H1 (cell line): ENCODE measurements around the gene CAPZB. TPM values are rescaled to one million over a fixed set of nuclear protein-coding genes. Genes with fewer than 3 reads are reported as not detected.
A peak's percentile ranks its signal among the peaks of the same experiment; 100 is the strongest.

ENCODE experiments used
- CTCF ChIA-PET: fragments of 300-600 bp; sonication (Branson Sonifier 250); formaldehyde crosslinking; loops from one replicate; lab custom pipeline; 2021; ENCODE audit not compliant: partially characterized antibody; lab: Charles Lee
- POLR2A ChIA-PET: fragments of 300-600 bp; sonication (Branson Sonifier 250); formaldehyde crosslinking; loops from one replicate; lab custom pipeline; 2021; ENCODE audit warnings: inconsistent platforms; ENCODE audit not compliant: partially characterized antibody; lab: Charles Lee
- DNase-seq, 2 experiments: peaks; one replicate each; pipeline versions ENCODE4 v3.0.0 to v3.0.0-alpha.2; 2010 to 2022; ENCODE audit warnings: low spot score in 2 of 2, low read depth in 1 of 2, mixed read lengths in 1 of 2
- FAIRE-seq: peaks from 2 replicates; lab custom pipeline; 2011; peaks lifted over from hg19 to GRCh38; lab: Jason Lieb, UNC
- H2AFZ ChIP-seq: 2 replicates; pipeline ENCODE4 v1.8.1; 2012; ENCODE audit warnings: low read length, inconsistent platforms
- H2AK5ac ChIP-seq: 2 replicates; pipeline ENCODE4 v1.6.1; 2013; ENCODE audit warnings: low read depth, low read length
- H2BK120ac ChIP-seq: replicated peaks from 2 replicates; pipeline ENCODE3; 2013; ENCODE audit warnings: low read depth, low read length, inconsistent platforms
- H2BK12ac ChIP-seq: 2 replicates; pipeline ENCODE4 v1.6.1; 2013; ENCODE audit warnings: low read depth, low read length
- H2BK15ac ChIP-seq: 2 replicates; pipeline ENCODE4 v1.6.1; 2013; ENCODE audit warnings: low read length
- H2BK20ac ChIP-seq: 2 replicates; pipeline ENCODE4 v1.6.1; 2013; ENCODE audit warnings: low read length
- H2BK5ac ChIP-seq: 2 replicates; pipeline ENCODE4 v1.6.1; 2013; ENCODE audit warnings: low read depth, low read length
- H3K14ac ChIP-seq: 2 replicates; pipeline ENCODE4 v1.6.1; 2013; ENCODE audit warnings: inconsistent platforms; ENCODE audit not compliant: insufficient read length
- H3K18ac ChIP-seq: 2 replicates; pipeline ENCODE4 v1.6.1; 2013; ENCODE audit warnings: low read length; ENCODE audit errors: extremely low read depth
- H3K23ac ChIP-seq: 2 replicates; pipeline ENCODE4 v1.6.1; 2013; ENCODE audit warnings: inconsistent platforms; ENCODE audit not compliant: insufficient read length
- H3K23me2 ChIP-seq: 2 replicates; pipeline ENCODE4 v1.6.1; 2013; ENCODE audit warnings: low read depth, low read length
- H3K27ac ChIP-seq: 2 replicates; pipeline ENCODE4 v1.6.1; 2011; ENCODE audit warnings: low read depth, low read length, inconsistent platforms
- H3K27me3 ChIP-seq, 4 experiments: replicated peaks in 1 of 4; 1 replicate in 1 of 4; 2 replicates in 3 of 4; pipeline versions ENCODE4 v1.6.1 to v1.8.1; 2011 to 2013; ENCODE audit warnings: low read length in 3 of 4, mild to moderate bottlenecking in 3 of 4, inconsistent platforms in 2 of 4, mixed read lengths in 2 of 4, moderate library complexity in 1 of 4; ENCODE audit not compliant: control insufficient read depth in 3 of 4, insufficient read depth in 3 of 4; ENCODE audit errors: extremely low read depth in 1 of 4
- H3K36me3 ChIP-seq, 4 experiments: 2 replicates each; pipeline versions ENCODE4 v1.6.1 to v1.8.1; 2011 to 2013; ENCODE audit warnings: mild to moderate bottlenecking in 4 of 4, low read length in 3 of 4, moderate library complexity in 2 of 4, control low read depth in 1 of 4, inconsistent platforms in 1 of 4; ENCODE audit not compliant: insufficient read depth in 4 of 4, control insufficient read depth in 2 of 4
- H3K4ac ChIP-seq: replicated peaks from 2 replicates; pipeline ENCODE3; 2013; ENCODE audit warnings: low read length, low read depth, mixed read lengths, inconsistent platforms; ENCODE audit not compliant: insufficient read length
- H3K4me1 ChIP-seq, 4 experiments: replicated peaks in 1 of 4; 1 replicate in 1 of 4; 2 replicates in 3 of 4; pipeline versions ENCODE4 v1.6.1 to v1.8.1; 2011 to 2013; ENCODE audit warnings: low read length in 3 of 4, inconsistent platforms in 2 of 4, mixed read lengths in 1 of 4; ENCODE audit not compliant: insufficient read depth in 4 of 4, control insufficient read depth in 3 of 4
- H3K4me2 ChIP-seq, 2 experiments: 2 replicates each; pipeline versions ENCODE4 v1.6.1 to v1.8.1; 2011 to 2013; ENCODE audit warnings: low read depth in 2 of 2, low read length in 2 of 2, control low read depth in 1 of 2, inconsistent platforms in 1 of 2, mild to moderate bottlenecking in 1 of 2; ENCODE audit not compliant: insufficient read depth in 1 of 2
- H3K4me3 ChIP-seq, 4 experiments: fragments of 200-600, 300-600 bp in 1 of 4; sonication (generic), shearing (Covaris generic), sonication (Bioruptor Twin) in 1 of 4; 2 replicates each; pipeline versions ENCODE4 v1.5.1 to v1.8.1; 2011 to 2016; ENCODE audit warnings: low read length in 4 of 4, low read depth in 3 of 4, control low read depth in 2 of 4, inconsistent platforms in 2 of 4, mild to moderate bottlenecking in 2 of 4, mixed read lengths in 1 of 4, moderate library complexity in 1 of 4; ENCODE audit not compliant: insufficient read depth in 2 of 4; ENCODE audit errors: extremely low read depth in 1 of 4
- H3K56ac ChIP-seq: replicated peaks from 2 replicates; pipeline ENCODE3; 2013; ENCODE audit warnings: low read depth, mild to moderate bottlenecking, mixed read lengths, low read length, inconsistent platforms; ENCODE audit not compliant: insufficient read length
- H3K79me1 ChIP-seq: 2 replicates; pipeline ENCODE4 v1.6.1; 2013; ENCODE audit warnings: low read depth, low read length, control low read depth
- H3K79me2 ChIP-seq, 2 experiments: 2 replicates each; pipeline versions ENCODE4 v1.6.1 to v1.8.1; 2012 to 2013; ENCODE audit warnings: low read length in 2 of 2, mild to moderate bottlenecking in 2 of 2, inconsistent platforms in 1 of 2; ENCODE audit not compliant: insufficient read depth in 2 of 2, control insufficient read depth in 1 of 2
- H3K9ac ChIP-seq, 4 experiments: replicated peaks in 1 of 4; 1 replicate in 1 of 4; 2 replicates in 3 of 4; pipeline versions ENCODE4 v1.6.1 to v1.8.1; 2011 to 2013; ENCODE audit warnings: low read depth in 3 of 4, low read length in 3 of 4, control low read depth in 2 of 4, mild to moderate bottlenecking in 2 of 4, moderate library complexity in 2 of 4, inconsistent platforms in 1 of 4; ENCODE audit errors: extremely low read depth in 1 of 4
- H3K9me3 ChIP-seq, 2 experiments: 2 replicates each; pipeline versions ENCODE4 v1.6.1 to v1.8.1; 2012 to 2013; ENCODE audit warnings: mild to moderate bottlenecking in 2 of 2, moderate library complexity in 2 of 2, control low read depth in 1 of 2, inconsistent platforms in 1 of 2, low read depth in 1 of 2, low read length in 1 of 2, mixed read lengths in 1 of 2; ENCODE audit not compliant: insufficient read depth in 2 of 2
- H4K20me1 ChIP-seq, 2 experiments: replicated peaks in 1 of 2; 2 replicates each; pipeline versions ENCODE3 to v1.8.1; 2011 to 2013; ENCODE audit warnings: inconsistent platforms in 2 of 2, low read length in 2 of 2, mild to moderate bottlenecking in 1 of 2; ENCODE audit not compliant: insufficient read depth in 2 of 2, control insufficient read depth in 1 of 2
- H4K5ac ChIP-seq: 2 replicates; pipeline ENCODE4 v1.6.1; 2013; ENCODE audit warnings: low read length, low read depth, mixed read lengths, inconsistent platforms; ENCODE audit not compliant: insufficient read length
- H4K8ac ChIP-seq: 2 replicates; pipeline ENCODE4 v1.8.0; 2013; ENCODE audit warnings: mild to moderate bottlenecking, moderate library complexity, low read length, inconsistent platforms; ENCODE audit not compliant: insufficient read depth; ENCODE audit errors: extremely low read depth
- H4K91ac ChIP-seq: replicated peaks from 2 replicates; pipeline ENCODE3; 2013; ENCODE audit warnings: low read length, mixed read lengths, inconsistent platforms; ENCODE audit not compliant: insufficient read length
- CTCF ChIP-seq, 3 experiments: IDR thresholded peaks; 1 replicate in 2 of 3; 2 replicates in 1 of 3; pipeline versions ENCODE4 v1.5.1 to v1.6.1; 2011; ENCODE audit warnings: low read length in 3 of 3, mild to moderate bottlenecking in 3 of 3, inconsistent platforms in 2 of 3, low read depth in 1 of 3, moderate library complexity in 1 of 3; ENCODE audit not compliant: insufficient read depth in 1 of 3; ENCODE audit errors: control extremely low read depth in 1 of 3
- GABPA ChIP-seq: IDR thresholded peaks from 2 replicates; pipeline ENCODE4 v1.6.1; 2011; ENCODE audit warnings: mild to moderate bottlenecking, low read length, moderate library complexity, borderline replicate concordance; ENCODE audit not compliant: insufficient read depth
- JUN ChIP-seq: IDR thresholded peaks from 2 replicates; pipeline ENCODE4 v1.6.1; 2011; ENCODE audit warnings: low read depth, mild to moderate bottlenecking, improper control_type of control experiment, low read length
- RAD21 ChIP-seq, 2 experiments: IDR thresholded peaks in 1 of 2; conservative IDR thresholded peaks in 1 of 2; 2 replicates each; pipeline ENCODE4 v1.6.1; 2011; ENCODE audit warnings: low read depth in 2 of 2, low read length in 2 of 2, improper control_type of control experiment in 1 of 2, inconsistent platforms in 1 of 2, mild to moderate bottlenecking in 1 of 2, moderate library complexity in 1 of 2
- WGBS, 2 experiments: shearing (Covaris generic) in 1 of 2; methylation state at CpG; one replicate each; pipeline versions ENCODE4 v1.1.6 to v1.1.7; 2013 to 2015; ENCODE audit warnings: low lambda C conversion rate in 2 of 2, mixed read lengths in 2 of 2, inconsistent platforms in 1 of 2, low coverage in 1 of 2, missing lambda C conversion rate in 1 of 2; ENCODE audit not compliant: insufficient replicate concordance in 2 of 2, insufficient coverage in 1 of 2, insufficient read length in 1 of 2; ENCODE audit errors: extremely low coverage in 1 of 2, missing lambda C conversion rate in 1 of 2; 5-methylcytosine and 5-hydroxymethylcytosine counted together
- polyA plus RNA-seq, 7 experiments: library from polyadenylated mRNA; depleted of rRNA in 3 of 7; stranded (reverse) in 5 of 7; unstranded in 2 of 7; fragments of >200 nt in 5 of 7; fragments of 200-250 nt in 2 of 7; gene quantifications; 1 replicate in 5 of 7; 2 replicates in 1 of 7; 4 replicates in 1 of 7; pipeline versions ENCODE4 v1.2.1 to v1.2.3, GENCODE V29; 2011 to 2013; ENCODE audit warnings: missing spikeins in 2 of 7, mixed read lengths in 2 of 7
- total RNA-seq: library from RNA; stranded (reverse); fragmentation: NEBNext Ultra II Directional; extraction: Animal tissue kit (Norgen Biotek cat#: 25700); gene quantifications from 2 replicates; pipeline ENCODE4 v1.2.1, GENCODE V29; 2021

CAPZB gene
- total and polyA plus RNA-seq, 2 of the 8 experiments (the other 6 are each of a cell fraction or from before 2014, with no cell fraction given): 162 to 371 TPM

DNA sequence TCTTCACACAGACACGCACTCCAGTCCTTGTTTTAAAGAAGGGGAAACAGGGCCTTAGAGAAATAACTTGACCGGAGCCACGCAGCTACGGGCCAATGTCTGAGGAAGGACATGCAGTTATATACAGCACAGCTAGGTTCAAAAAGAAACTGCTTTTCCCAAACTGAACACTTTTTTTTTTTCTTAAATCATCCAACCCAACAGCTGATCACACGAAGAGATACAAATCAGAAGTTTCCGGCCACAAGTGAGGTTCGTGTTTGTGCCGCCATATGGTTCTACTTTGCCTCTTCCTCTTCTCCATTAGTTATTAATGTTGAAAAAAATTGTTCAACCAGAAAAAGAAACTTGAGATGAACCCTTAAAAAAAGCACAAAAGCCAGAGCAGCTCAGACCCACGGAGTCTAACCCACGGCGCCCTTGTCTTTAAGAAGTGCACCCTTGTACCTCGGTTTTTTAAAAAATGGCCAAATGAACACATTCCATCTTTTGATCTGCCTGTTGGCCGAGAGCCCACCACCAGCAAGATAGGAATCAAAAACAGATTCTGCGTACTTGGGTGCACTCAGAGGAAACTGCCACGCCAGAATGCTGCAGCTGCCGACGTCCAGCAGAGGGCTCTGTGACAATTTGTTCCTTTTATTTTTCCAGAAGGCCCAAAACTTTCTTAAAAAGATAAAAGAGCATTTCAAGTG is 94.3 kb downstream of the CAPZB start:
- H2AK5ac ChIP-seq: no peak overlapping the region
- peaks cover 7 to 29% of the 10 kb centered on the region in 2 experiments for H4K20me1 ChIP-seq
- H3K9me3 ChIP-seq: no peaks in the 10 kb centered on the region
- H3K23me2 ChIP-seq: no peaks in the 10 kb centered on the region
- no peak overlapping the region for H2AFZ ChIP-seq
- H3K27me3 ChIP-seq: no peaks in the 10 kb centered on the region
- H2BK120ac ChIP-seq: no peak overlapping the region
- peaks cover 0 to 87% of the 10 kb centered on the region in 2 experiments; a peak in 2 of 4 replicates for H3K79me2 ChIP-seq
- H3K4me2 ChIP-seq: no peak overlapping the region
- POLR2A ChIA-PET: no interaction called here
- H2BK5ac ChIP-seq: no peak overlapping the region; the same call in 1 of the 2 replicates
- H3K4ac ChIP-seq: no peak overlapping the region
- no peak overlapping the region for H2BK15ac ChIP-seq
- H3K9ac ChIP-seq: no peak overlapping the region
- no peak overlapping the region for H2BK12ac ChIP-seq
- H3K23ac ChIP-seq: no peak overlapping the region
- peaks cover 0 to 7% (median 4%) of the 10 kb centered on the region in 4 experiments; a peak in 5 of 7 replicates for H3K4me1 ChIP-seq
- H4K91ac ChIP-seq: no peak overlapping the region
- H3K79me1 ChIP-seq: peaks cover 27% of the 10 kb centered on the region; the same call in 1 of the 2 replicates
- H3K18ac ChIP-seq: no peak overlapping the region
- no peak overlapping the region for H3K4me3 ChIP-seq
- H3K56ac ChIP-seq: no peak overlapping the region
- no peak overlapping the region for H4K8ac ChIP-seq
- CTCF ChIA-PET: interaction anchor here (0.6 to 5.8 kb wide), 18 partner anchors 12 to 269 kb away, joined by 3 to 97 read pairs (median 3); no protein-coding TSS in a partner anchor
- DNase-seq: no peak
- H3K36me3 ChIP-seq: no peaks in the 10 kb centered on the region
- H2BK20ac ChIP-seq: no peak overlapping the region
- FAIRE-seq: peak; percentile 66
- TF ChIP-seq GABPA (0 out of 2 replicates have a peak, but pooled peaks have one; percentile 28), RAD21 (IDR thresholded peaks at IDR 0.05 in 1 of 2, conservative IDR thresholded peaks at IDR 0.05 in 1 of 2; ENCODE audit: low read depth in 2 of 2, low read length in 2 of 2) (peak; percentile 52 to 61), JUN (no peak), CTCF (IDR thresholded peaks at IDR 0.05; ENCODE audit: control extremely low read depth in 1 of 3, insufficient read depth in 1 of 3, low read depth in 1 of 3, low read length in 3 of 3) (peak; percentile 68 to 86 (median 73))
- no peak overlapping the region for H4K5ac ChIP-seq
- no peak overlapping the region for H3K14ac ChIP-seq
- WGBS, 2 experiments: 78% methylated on average over 17 of the region's 17 CpGs; no CpG with 5 or more reads in 1 of the 2 experiments
- no peak overlapping the region for H3K27ac ChIP-seq
